ENCODE results near the gene ARMH4. TPM values are rescaled to one million over a fixed set of nuclear protein-coding genes. Genes with fewer than 3 reads are reported as not detected.

The ARMH4 gene
- total RNA-seq, 2 donors from 2014 or later, result 0.14 TPM; not detected in 1

DNA sequence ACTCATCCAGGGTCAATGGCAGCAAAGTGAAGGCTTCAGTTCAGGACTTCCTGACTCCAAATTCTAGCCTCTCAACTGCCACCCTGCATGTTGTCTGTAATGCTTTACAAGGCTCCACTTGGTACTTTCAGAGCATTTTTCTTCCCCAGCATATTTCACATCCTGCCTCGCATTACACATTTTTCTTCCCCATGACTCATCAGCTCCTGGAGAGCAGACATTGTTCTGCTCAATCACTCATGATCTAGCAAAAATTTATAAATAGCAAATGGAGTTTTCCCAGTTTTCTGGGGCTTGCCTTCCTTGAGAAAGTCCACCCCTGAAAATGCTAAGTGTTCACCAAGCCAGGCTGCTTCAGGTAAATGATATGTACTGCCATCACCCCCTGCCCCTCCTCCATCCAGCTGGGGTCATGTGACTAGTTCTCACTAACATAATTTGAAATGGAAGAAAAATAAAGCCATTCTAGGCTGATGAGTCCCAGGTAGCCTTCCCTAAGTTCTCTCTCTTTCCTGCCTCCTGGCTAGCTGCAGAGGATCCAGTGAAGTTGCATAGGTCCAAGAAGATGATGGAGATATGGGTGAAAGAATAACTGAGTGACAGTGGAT, 69.4 kb downstream of the ARMH4 start:
- Mint-ChIP-seq H3K36me3 (no peaks in the 10 kb centered on the region), H3K9me3 (no peaks in the 10 kb centered on the region), H3K27ac (no peak overlapping the region)
- no peak for DNase-seq (ENCODE audit: low spot score in 2 of 2)
- ATAC-seq, result no peak

GRCh38 chr14:58082011-58082410, 70.0 kb downstream of the ARMH4 start:
- ATAC-seq (no peak), DNase-seq (ENCODE audit: low spot score in 2 of 2) (no peak)
- Mint-ChIP-seq H3K9me3 (no peaks in the 10 kb centered on the region), H3K36me3 (no peaks in the 10 kb centered on the region), H3K27ac (no peak overlapping the region)

DNA sequence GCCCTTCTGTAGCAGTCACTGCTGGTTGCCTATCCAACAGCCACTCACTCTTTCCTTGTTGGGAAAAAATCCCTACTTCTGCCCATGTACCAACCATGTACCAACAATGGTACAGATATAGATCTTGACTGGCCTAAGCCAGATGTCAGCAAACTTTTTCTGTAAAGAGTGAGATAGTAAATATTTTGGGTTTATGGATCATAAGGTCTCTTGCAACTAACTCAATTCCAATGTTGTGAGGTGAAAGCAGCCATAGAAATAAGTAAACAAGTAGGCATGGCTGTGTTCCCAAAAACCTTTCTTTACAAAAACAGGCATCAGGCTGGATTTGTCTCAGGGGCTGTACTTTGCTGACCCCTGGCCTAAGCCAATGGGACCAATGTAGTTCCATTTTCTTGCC, 73.5 kb downstream of the ARMH4 start:
- Mint-ChIP-seq H3K9me3 (no peaks in the 10 kb centered on the region), H3K36me3 (no peaks in the 10 kb centered on the region), H3K27ac (no peak overlapping the region)
- no peak for ATAC-seq
- DNase-seq (ENCODE audit: low spot score in 2 of 2), result no peak

GRCh38 chr14:58078068-58078467, 73.9 kb downstream of the ARMH4 start:
- Mint-ChIP-seq H3K9me3 (no peaks in the 10 kb centered on the region), H3K27ac (no peak overlapping the region), H3K36me3 (no peaks in the 10 kb centered on the region)
- no peak for DNase-seq (ENCODE audit: low spot score in 2 of 2)
- no peak for ATAC-seq

DNA sequence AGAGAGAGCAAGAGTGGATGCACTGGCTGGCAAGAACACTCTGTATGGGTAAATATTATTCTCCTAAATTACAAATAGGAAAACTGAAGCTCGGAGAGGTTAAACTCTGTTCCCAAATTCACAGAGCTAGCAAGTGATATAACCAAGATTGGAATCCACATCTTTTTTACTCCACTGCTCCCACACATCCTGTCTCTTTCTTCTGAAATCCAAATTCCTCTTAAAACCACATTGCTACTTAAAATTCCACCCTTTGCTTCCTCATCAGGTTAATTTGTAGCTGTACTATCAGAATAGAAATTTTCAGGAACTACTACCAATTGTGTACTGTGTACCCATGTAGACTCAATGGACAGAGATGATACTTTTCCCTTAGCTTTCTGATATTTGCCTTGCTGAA, 74.4 kb downstream of the ARMH4 start:
- H3K9me3 Mint-ChIP-seq, result no peaks in the 10 kb centered on the region
- DNase-seq (ENCODE audit: low spot score in 2 of 2), result no peak
- no peaks in the 10 kb centered on the region for H3K36me3 Mint-ChIP-seq
- no peak for ATAC-seq
- no peak overlapping the region for H3K27ac Mint-ChIP-seq

DNA sequence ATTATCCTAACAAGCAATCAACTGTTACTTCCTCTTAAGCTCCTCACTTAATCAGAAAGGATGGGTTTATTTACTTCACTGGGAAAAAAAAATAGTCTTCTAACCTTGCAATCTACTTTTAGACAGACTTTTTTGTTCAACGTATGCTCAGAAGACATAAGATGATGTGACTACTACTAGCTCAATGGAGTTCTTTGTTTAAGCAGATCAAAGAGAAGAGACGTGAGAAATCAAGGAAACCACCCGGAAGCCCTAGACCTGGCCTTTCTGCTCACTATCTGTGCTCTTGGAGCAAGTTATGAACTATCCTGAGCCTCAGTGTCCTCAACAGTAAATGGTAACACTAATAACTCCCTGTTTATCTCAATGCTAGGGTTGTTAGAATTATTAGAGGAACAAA, 78.5 kb downstream of the ARMH4 start:
- no peaks in the 10 kb centered on the region for H3K36me3 Mint-ChIP-seq
- no peak for ATAC-seq
- no peaks in the 10 kb centered on the region for H3K9me3 Mint-ChIP-seq

DNA sequence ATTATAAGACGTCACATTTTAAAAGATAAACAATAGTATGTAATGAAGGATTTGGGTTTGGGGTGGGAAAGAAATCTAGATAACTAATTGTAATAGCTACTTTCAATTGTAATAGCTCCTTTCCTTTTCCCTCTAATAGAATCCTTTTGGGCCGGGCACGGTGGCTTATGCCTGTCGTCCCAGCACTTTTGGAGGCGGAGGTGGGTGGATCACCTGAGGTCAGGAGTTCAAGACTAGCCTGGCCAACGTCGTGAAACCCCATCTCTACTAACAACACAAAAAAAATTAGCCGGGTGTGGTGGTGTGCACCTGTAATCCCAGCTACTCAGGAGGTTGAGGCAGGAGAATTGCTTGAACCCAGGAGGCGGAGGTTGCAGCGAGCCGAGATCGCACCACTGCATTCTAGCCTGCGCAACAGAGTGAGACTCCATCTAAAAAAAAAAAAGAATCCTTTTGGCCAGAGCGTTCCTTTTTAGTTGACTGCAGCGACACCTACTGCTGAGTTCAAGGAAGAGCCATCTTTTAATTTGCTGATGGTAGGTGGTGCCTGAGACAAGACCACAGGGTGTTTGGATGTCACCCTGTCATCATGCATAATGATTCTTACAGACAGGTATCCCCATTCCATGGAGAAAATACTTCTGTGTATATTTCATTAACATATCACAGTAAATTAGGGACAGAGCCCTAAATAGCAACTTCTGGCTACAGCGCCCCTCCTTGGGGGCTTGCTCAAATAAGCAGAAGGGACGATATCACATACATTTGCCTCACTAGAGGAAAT, 79.5 kb downstream of the ARMH4 start:
- ATAC-seq, result peak; percentile 44 to 73
- DNase-seq (ENCODE audit: low spot score in 2 of 2), result peak in 1 of 2 donors; percentile 49
- Mint-ChIP-seq H3K27ac (no peak overlapping the region), H3K9me3 (no peaks in the 10 kb centered on the region), H3K36me3 (no peaks in the 10 kb centered on the region)

More for the DNA sequence above, 78.5 kb downstream of the ARMH4 start:
- H3K27ac Mint-ChIP-seq, result no peak overlapping the region
- no peak for DNase-seq (ENCODE audit: low spot score in 2 of 2)

DNA sequence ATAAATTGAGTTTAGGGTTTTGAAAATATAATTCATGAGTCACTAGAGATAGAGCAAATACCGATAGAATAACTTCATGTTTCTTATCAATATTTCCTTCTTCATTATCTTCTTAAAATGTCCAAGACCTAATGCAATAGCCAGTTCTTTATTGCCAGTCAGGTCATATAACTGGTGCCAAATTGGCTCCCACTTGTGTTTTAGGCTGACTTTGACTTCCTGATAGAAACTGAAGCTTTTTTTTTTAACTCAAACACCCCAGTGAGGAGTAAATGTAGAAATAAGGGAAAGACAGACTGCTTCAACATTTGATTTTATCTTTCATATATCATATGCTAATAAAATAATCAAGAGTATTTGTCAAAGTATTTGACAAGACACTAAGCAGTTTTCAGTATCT, 80.7 kb downstream of the ARMH4 start:
- ATAC-seq, result no peak
- no peak for DNase-seq (ENCODE audit: low spot score in 2 of 2)
- no peaks in the 10 kb centered on the region for H3K36me3 Mint-ChIP-seq
- no peaks in the 10 kb centered on the region for H3K9me3 Mint-ChIP-seq
- H3K27ac Mint-ChIP-seq, result no peak overlapping the region

DNA sequence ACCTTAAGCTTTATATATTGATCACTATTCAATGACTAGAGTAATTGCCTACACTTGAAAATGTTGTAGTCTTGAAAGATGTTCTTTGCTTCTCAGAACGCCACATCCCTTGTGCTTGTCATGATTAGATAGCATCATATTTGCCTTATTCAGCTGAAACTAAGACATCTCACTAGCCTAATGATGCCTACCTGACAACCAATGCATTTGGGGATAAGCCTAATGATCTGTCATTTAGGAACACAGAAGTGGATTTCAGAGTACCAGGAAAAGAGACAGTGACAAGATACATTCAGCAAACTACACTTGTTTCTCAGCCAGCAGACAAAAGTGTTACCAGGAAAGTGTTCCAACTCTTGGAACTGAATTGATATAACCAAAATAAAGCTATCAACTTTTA, 83.7 kb downstream of the ARMH4 start:
- no peak for ATAC-seq

DNA sequence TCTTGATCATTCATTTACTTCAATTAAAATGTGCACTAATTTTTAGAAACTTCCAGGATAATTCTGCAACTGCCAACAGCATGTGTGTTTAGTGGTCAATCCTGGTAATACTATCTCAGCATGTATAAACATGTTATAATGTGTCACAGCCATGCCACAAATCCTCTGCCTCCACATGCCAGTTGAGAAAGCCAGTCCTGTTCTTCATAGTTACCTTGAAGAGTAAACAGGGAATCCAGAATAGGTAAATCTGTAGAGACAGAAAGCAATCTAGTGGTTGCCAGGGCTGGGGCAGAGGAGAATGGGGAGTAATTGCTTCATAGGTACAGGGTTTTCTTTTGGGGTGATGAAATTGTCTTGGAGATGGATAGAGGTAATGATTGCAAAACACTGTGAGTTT, 85.9 kb downstream of the ARMH4 start:
- Mint-ChIP-seq H3K9me3 (no peaks in the 10 kb centered on the region), H3K36me3 (no peaks in the 10 kb centered on the region), H3K27ac (no peak overlapping the region)
- DNase-seq (ENCODE audit: low spot score in 2 of 2) (no peak), ATAC-seq (no peak)

More for the DNA sequence above, 83.7 kb downstream of the ARMH4 start:
- Mint-ChIP-seq H3K36me3 (no peaks in the 10 kb centered on the region), H3K9me3 (no peaks in the 10 kb centered on the region), H3K27ac (no peak overlapping the region)
- DNase-seq (ENCODE audit: low spot score in 2 of 2), result no peak

GRCh38 chr14:58061581-58061980, 90.4 kb downstream of the ARMH4 start:
- H3K36me3 Mint-ChIP-seq, result no peaks in the 10 kb centered on the region
- no peaks in the 10 kb centered on the region for H3K9me3 Mint-ChIP-seq
- no peak for ATAC-seq
- no peak overlapping the region for H3K27ac Mint-ChIP-seq
- no peak for DNase-seq (ENCODE audit: low spot score in 2 of 2)

- Mint-ChIP-seq H3K27ac (no peak overlapping the region), H3K9me3 (no peaks in the 10 kb centered on the region), H3K36me3 (no peaks in the 10 kb centered on the region)
- ATAC-seq, result no peak
- DNase-seq (ENCODE audit: low spot score in 2 of 2), result no peak
Observed at GRCh38 chr14:58060898-58061297, 91.1 kb downstream of the ARMH4 start.

DNA sequence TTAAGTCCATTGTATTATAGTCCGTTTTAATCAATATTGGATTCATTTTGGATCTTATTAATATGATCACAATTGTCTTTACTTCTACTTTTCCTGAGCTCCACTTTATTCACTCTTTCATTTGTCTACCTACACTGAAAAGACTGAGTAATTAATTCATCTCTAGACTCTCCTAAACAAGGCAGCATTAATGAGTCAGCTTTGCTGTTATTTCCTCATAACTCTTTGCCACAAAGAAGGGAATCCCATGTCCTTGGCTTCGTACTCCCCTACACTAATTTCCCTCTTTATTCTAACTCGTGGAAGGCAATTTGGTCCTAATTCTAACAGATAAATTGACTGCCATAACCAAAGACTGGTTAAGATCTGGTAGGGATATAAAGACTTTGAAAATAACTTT, 91.9 kb downstream of the ARMH4 start:
- no peak for DNase-seq (ENCODE audit: low spot score in 2 of 2)
- Mint-ChIP-seq H3K27ac (no peak overlapping the region), H3K36me3 (no peaks in the 10 kb centered on the region), H3K9me3 (no peaks in the 10 kb centered on the region)
- no peak for ATAC-seq

- no peak overlapping the region for H3K27ac Mint-ChIP-seq
- no peak for ATAC-seq
Observed at GRCh38 chr14:58059126-58059525, 92.9 kb downstream of the ARMH4 start.

DNA sequence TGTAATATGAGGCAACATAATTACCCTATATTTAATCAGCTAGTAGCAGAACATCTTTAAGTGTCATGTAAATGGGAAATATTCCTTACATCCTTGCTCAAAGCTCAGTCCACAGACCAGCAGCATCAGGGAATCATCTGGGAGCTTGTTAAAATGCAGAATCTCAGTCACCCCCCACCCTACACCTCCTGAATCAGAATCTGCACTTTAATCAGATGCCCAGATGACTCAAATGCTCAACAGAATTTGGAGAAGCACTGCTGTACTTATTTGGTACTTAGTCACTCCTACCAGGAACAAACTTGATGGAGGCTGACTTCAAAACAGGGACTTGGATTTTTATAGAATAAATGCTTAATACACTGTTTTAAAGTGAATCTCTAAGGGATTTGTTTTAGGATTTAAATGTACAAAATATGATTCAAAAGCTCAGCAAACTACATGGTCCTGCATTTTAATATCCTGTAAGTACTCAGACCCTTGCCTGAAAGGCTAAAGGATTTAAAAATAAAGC, 96.5 kb downstream of the ARMH4 start:
- no peak overlapping the region for H3K27ac Mint-ChIP-seq
- no peak for ATAC-seq
- H3K36me3 Mint-ChIP-seq, result no peaks in the 10 kb centered on the region
- H3K9me3 Mint-ChIP-seq, result no peaks in the 10 kb centered on the region
- DNase-seq (ENCODE audit: low spot score in 2 of 2), result no peak

More at GRCh38 chr14:58059126-58059525, 92.9 kb downstream of the ARMH4 start:
- no peaks in the 10 kb centered on the region for H3K36me3 Mint-ChIP-seq
- DNase-seq (ENCODE audit: low spot score in 2 of 2), result no peak
- no peaks in the 10 kb centered on the region for H3K9me3 Mint-ChIP-seq

- Mint-ChIP-seq H3K9me3 (no peaks in the 10 kb centered on the region), H3K27ac (no peak overlapping the region), H3K36me3 (no peaks in the 10 kb centered on the region)
- DNase-seq (ENCODE audit: low spot score in 2 of 2) (no peak), ATAC-seq (no peak)
Observed at GRCh38 chr14:58054100-58054499, 97.9 kb downstream of the ARMH4 start.

GRCh38 chr14:58048219-58048618, 103.8 kb downstream of the ARMH4 start:
- DNase-seq (ENCODE audit: low spot score in 2 of 2) (no peak), ATAC-seq (no peak)
- Mint-ChIP-seq H3K9me3 (peaks cover 4 to 5% of the 10 kb centered on the region in 2 donors), H3K27ac (no peak overlapping the region), H3K36me3 (no peaks in the 10 kb centered on the region)

DNA sequence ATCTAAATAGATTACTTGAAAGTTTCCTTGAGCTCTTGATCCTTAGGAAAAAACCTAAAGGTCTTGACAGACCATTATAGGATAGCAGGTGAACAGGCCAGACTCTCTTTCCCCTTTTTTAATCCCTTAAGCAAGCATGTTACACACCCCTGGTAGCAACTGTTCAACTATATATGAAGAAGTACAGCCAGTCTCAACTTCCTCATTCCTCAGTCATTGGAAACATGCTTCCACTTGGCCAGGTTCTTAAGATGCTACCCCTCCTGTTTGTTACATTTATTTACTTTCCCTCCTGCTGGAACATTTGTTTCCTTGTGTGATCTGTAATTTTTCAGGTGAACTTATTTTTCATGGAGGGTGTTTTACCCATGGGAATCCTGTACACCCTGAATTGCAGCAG, 124.1 kb downstream of the ARMH4 start:
- Mint-ChIP-seq H3K27ac (no peak overlapping the region), H3K36me3 (no peaks in the 10 kb centered on the region), H3K9me3 (no peaks in the 10 kb centered on the region)
- ATAC-seq, result no peak
- DNase-seq (ENCODE audit: low spot score in 2 of 2), result no peak
